ENCODE data around the gene CCDC141.

The CCDC141 gene, protein sequence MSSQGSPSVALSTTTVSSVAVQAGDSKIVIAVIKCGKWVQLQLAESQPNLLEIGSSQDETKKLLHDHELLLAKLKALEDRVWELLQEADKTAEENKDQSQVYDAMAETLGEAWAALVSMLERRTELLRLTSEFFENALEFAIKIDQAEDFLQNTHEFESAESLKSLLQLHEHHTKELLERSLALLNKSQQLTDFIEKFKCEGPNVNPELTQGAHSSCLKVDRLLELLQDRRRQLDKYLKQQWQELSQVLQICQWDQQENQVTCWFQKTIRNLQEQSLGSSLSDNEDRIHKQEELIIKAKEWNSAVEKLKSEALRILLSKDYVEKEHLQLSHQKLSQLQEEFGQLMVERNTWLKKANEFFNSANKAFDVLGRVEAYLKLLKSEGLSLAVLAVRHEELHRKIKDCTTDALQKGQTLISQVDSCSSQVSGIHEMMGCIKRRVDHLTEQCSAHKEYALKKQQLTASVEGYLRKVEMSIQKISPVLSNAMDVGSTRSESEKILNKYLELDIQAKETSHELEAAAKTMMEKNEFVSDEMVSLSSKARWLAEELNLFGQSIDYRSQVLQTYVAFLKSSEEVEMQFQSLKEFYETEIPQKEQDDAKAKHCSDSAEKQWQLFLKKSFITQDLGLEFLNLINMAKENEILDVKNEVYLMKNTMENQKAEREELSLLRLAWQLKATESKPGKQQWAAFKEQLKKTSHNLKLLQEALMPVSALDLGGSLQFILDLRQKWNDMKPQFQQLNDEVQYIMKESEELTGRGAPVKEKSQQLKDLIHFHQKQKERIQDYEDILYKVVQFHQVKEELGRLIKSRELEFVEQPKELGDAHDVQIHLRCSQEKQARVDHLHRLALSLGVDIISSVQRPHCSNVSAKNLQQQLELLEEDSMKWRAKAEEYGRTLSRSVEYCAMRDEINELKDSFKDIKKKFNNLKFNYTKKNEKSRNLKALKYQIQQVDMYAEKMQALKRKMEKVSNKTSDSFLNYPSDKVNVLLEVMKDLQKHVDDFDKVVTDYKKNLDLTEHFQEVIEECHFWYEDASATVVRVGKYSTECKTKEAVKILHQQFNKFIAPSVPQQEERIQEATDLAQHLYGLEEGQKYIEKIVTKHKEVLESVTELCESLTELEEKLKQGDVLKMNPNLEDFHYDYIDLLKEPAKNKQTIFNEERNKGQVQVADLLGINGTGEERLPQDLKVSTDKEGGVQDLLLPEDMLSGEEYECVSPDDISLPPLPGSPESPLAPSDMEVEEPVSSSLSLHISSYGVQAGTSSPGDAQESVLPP (N-terminal part only)

DNA sequence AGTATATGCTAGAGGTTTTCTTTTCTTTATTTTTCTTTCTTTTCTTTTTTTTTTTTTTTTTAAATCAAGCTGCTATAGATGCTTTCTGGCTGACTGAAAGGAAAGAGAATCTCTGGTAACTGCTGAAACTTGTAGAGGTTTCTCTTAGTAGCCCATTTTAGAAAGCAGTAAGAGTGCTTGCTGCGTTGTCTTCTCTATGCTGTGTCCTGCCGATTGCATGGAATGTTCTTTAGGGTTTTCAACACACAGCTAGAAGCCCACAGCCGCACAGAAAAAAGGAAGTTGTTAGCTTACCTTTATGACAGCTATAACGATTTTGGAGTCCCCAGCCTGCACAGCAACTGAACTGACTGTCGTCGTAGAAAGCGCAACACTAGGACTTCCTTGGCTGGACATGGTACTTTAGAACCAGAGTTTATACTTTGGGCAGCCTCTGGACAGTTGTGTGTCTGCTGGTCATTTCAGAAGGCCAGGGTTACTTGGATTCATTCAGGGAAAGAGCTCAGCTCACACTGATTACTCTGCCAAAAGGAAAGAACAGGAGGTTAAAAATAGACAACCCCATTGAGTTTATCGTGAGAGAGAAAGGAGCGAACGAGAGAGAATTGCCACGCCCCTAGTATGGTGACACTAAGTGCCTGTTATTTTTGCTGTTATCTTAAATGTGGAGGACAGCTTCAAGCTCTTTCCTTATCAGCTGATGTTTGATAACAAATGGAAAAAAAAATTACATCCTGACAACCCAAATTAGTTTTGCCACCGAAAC is at the start of gene CCDC141:
TSS of gene CCDC141 (minus strand) at position 592 of the 766 bp plus-strand sequence. CDS start at position 396, 196 bp downstream.
- Histone ChIP-seq H2AFZ (ENCODE audit: low read depth, low read length) (no peak within 1 kb of the TSS), H4K20me1 (ENCODE audit: insufficient read depth, low read length) (no peaks in the 10 kb centered on the region), H3K4me1 (ENCODE audit: insufficient read depth, low read length) (peaks cover 5% of the 10 kb centered on the region; the same call in 1 of the 2 replicates), H3K4me2 (ENCODE audit: insufficient read depth, low read length) (peak within 1 kb of the TSS; percentile 29), H3K36me3 (ENCODE audit: insufficient read depth, low read length) (no peaks in the 10 kb centered on the region), H3K4me3 (ENCODE audit: low read depth in 1 of 2, low read length in 2 of 2) (no peak within 1 kb of the TSS), H3K79me2 (ENCODE audit: insufficient read depth, low read length) (no peaks in the 10 kb centered on the region), H3K9ac (ENCODE audit: low read depth, low read length) (no peak within 1 kb of the TSS; the same call in 1 of the 2 replicates), H3K27ac (ENCODE audit: low read length) (no peak within 1 kb of the TSS), H3K9me3 (ENCODE audit: insufficient read depth, low read length, severe bottlenecking) (no peaks in the 10 kb centered on the region), H3K27me3 (ENCODE audit: insufficient read depth, low read length, poor library complexity) (no peaks in the 10 kb centered on the region)
- DNase-seq (no peak), ATAC-seq (ENCODE audit: insufficient read depth, low read depth) (no peak)
- no peak for TF ChIP-seq EZH2 (IDR thresholded peaks at IDR 0.05; ENCODE audit: borderline replicate concordance, low read depth, low read length, severe bottlenecking)
- TF ChIP-seq, protein P1, sequence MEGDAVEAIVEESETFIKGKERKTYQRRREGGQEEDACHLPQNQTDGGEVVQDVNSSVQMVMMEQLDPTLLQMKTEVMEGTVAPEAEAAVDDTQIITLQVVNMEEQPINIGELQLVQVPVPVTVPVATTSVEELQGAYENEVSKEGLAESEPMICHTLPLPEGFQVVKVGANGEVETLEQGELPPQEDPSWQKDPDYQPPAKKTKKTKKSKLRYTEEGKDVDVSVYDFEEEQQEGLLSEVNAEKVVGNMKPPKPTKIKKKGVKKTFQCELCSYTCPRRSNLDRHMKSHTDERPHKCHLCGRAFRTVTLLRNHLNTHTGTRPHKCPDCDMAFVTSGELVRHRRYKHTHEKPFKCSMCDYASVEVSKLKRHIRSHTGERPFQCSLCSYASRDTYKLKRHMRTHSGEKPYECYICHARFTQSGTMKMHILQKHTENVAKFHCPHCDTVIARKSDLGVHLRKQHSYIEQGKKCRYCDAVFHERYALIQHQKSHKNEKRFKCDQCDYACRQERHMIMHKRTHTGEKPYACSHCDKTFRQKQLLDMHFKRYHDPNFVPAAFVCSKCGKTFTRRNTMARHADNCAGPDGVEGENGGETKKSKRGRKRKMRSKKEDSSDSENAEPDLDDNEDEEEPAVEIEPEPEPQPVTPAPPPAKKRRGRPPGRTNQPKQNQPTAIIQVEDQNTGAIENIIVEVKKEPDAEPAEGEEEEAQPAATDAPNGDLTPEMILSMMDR (IDR thresholded peaks at IDR 0.05; ENCODE audit: borderline replicate concordance, extremely low read depth, low read length, poor library complexity, severe bottlenecking), result no peak

DNA sequence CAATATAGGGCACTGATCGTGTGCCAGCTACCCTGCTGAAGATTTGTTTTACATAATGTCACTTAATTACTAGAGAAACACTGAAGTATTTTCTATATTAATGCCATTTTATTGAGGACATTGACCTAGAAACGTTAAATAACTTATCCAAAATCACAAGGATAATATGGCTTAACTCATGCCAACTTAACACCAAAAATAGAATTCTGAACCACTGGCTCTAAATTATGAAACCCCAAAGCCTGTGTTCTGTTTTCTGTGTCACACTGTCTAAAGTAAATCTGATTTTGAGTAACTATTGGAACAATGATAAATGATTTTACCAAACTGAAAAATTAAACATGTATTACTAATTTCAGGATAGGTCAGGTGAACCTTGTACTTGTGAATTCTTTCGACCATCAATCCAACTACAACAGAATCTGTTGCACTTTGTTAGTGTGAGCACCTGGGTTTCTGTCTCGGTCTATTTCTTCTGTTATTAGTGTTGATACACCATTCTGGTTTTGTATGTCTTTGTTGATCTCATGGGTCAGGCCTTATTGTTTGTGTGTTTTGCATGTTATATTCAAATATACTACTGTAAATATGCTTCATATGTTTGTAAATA is 48.2 kb upstream of the CCDC141 start:
- Histone ChIP-seq H4K20me1 (ENCODE audit: insufficient read depth, low read length) (no peaks in the 10 kb centered on the region), H2AFZ (ENCODE audit: low read depth, low read length) (no peak overlapping the region), H3K4me1 (ENCODE audit: insufficient read depth, low read length) (peaks cover 8% of the 10 kb centered on the region), H3K9ac (ENCODE audit: low read depth, low read length) (no peak overlapping the region), H3K4me3 (ENCODE audit: low read depth in 1 of 2, low read length in 2 of 2) (no peak overlapping the region), H3K4me2 (ENCODE audit: insufficient read depth, low read length) (no peak overlapping the region), H3K9me3 (ENCODE audit: insufficient read depth, low read length, severe bottlenecking) (peaks cover 2% of the 10 kb centered on the region), H3K79me2 (ENCODE audit: insufficient read depth, low read length) (no peaks in the 10 kb centered on the region), H3K27me3 (ENCODE audit: insufficient read depth, low read length, poor library complexity) (no peaks in the 10 kb centered on the region), H3K27ac (ENCODE audit: low read length) (no peak overlapping the region), H3K36me3 (ENCODE audit: insufficient read depth, low read length) (no peaks in the 10 kb centered on the region)
- DNase-seq (no peak), ATAC-seq (ENCODE audit: insufficient read depth, low read depth) (no peak)
- TF ChIP-seq, protein P1 (IDR thresholded peaks at IDR 0.05; ENCODE audit: borderline replicate concordance, extremely low read depth, low read length, poor library complexity, severe bottlenecking), result no peak
- TF ChIP-seq EZH2 (IDR thresholded peaks at IDR 0.05; ENCODE audit: borderline replicate concordance, low read depth, low read length, severe bottlenecking), result no peak

DNA sequence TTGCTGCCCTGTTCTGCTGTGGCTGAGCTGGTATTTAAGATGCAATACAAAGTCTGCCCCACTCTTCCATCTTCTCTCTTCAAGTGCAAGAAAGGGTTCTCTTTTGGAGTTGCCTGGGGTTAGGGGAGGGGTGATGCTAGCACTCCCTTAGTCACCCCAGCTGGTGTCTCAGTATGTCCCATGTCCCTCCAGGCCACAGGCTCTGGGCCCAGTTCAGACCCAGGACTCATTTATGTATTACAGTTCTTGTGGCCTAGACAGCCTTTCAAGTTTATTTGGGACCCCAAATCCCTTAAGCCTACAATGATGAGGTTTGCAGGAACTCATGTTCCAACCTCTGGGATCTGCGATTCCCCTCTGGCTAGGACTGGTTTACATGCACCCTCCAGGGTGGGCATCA is 47.2 kb upstream of the CCDC141 start:
- Histone ChIP-seq H3K27ac (ENCODE audit: low read length) (no peak overlapping the region), H2AFZ (ENCODE audit: low read depth, low read length) (no peak overlapping the region)

More for the DNA sequence above, 47.2 kb upstream of the CCDC141 start:
- no peak for TF ChIP-seq EZH2 (IDR thresholded peaks at IDR 0.05; ENCODE audit: borderline replicate concordance, low read depth, low read length, severe bottlenecking)
- TF ChIP-seq, protein P1 (IDR thresholded peaks at IDR 0.05; ENCODE audit: borderline replicate concordance, extremely low read depth, low read length, poor library complexity, severe bottlenecking), result no peak
- Histone ChIP-seq H4K20me1 (ENCODE audit: insufficient read depth, low read length) (no peaks in the 10 kb centered on the region), H3K4me3 (ENCODE audit: low read depth in 1 of 2, low read length in 2 of 2) (no peak overlapping the region), H3K79me2 (ENCODE audit: insufficient read depth, low read length) (no peaks in the 10 kb centered on the region), H3K4me1 (ENCODE audit: insufficient read depth, low read length) (peaks cover 8% of the 10 kb centered on the region), H3K4me2 (ENCODE audit: insufficient read depth, low read length) (no peak overlapping the region), H3K36me3 (ENCODE audit: insufficient read depth, low read length) (no peaks in the 10 kb centered on the region), H3K27me3 (ENCODE audit: insufficient read depth, low read length, poor library complexity) (no peaks in the 10 kb centered on the region), H3K9me3 (ENCODE audit: insufficient read depth, low read length, severe bottlenecking) (peaks cover 6% of the 10 kb centered on the region), H3K9ac (ENCODE audit: low read depth, low read length) (no peak overlapping the region)
- no peak for DNase-seq
- ATAC-seq (ENCODE audit: insufficient read depth, low read depth), result no peak
